ENCODE measurements around the gene PRG2. TPM values are rescaled to one million over a fixed set of nuclear protein-coding genes. Genes with fewer than 3 reads are reported as not detected.

PRG2 gene
- total and polyA plus RNA-seq, 9 of the 15 experiments (the other 6 are each of a cell fraction or from before 2014, with no cell fraction given), result 1.8 to 78.0 (median 26.6) TPM

DNA sequence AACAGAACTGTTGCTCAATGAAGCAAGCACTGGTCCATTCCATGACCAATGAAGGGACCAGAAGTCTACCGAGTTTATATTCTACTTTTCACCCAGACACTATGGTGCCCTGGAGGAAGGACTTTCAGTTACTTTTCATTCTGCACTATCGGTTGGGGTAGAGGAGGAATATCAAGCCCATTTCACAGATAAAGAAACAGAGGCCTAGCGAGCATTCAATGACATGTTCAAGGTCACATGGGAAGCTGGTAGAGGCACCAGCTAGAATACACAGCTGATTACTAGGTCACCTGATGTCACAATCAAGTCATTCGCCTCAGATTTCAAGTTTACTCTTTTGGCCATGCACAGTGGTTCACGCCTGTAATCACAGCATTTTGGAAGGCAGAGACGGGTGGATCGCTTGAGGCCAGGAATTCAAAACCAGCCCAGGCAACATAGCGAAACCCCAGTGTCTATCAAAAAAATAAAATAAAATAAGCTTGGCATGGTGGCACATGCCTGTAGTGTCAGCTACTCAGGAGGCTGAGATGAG lies 17.6 kb upstream of the PRG2 start:
- H3K9ac ChIP-seq (ENCODE audit: insufficient read depth in 1 of 2, low read depth in 2 of 2, low read length in 2 of 2), result no peak overlapping the region
- in situ Hi-C loops (cut with MboI) (no loop called here), intact Hi-C loops (cut with micrococcal nuclease) (no loop called here)
- no peaks in the 10 kb centered on the region for H3K27me3 ChIP-seq (ENCODE audit: control insufficient read depth in 2 of 2, insufficient read depth in 2 of 2, low read length in 2 of 2)
- POLR2A ChIA-PET, result interaction anchor here (0.7 to 1.6 kb wide), 2 partner anchors 10 to 20 kb away, joined by 3 to 4 read pairs; no protein-coding TSS in a partner anchor
- H3K4me2 ChIP-seq (ENCODE audit: insufficient read depth, low read length), result no peak overlapping the region
- H3K9me1 ChIP-seq (ENCODE audit: control insufficient read depth, insufficient read depth, low read length), result no peaks in the 10 kb centered on the region
- FAIRE-seq (no peak), DNase-seq (ENCODE audit: extremely low read depth in 1 of 4, low spot score in 3 of 4) (no peak), ATAC-seq (no peak)
- H3K9me3 ChIP-seq (replicated peaks; ENCODE audit: control insufficient read depth, insufficient read depth, low read depth, low read length), result no peaks in the 10 kb centered on the region
- H4K20me1 ChIP-seq (replicated peaks; ENCODE audit: control insufficient read depth, insufficient read depth, low read length), result no peaks in the 10 kb centered on the region
- no peak overlapping the region for H2AFZ ChIP-seq (ENCODE audit: low read depth, low read length)
- TF ChIP-seq TAF7 (tag; IDR thresholded peaks at IDR 0.05), result no peak
- TF ChIP-seq KDM1A (IDR thresholded peaks at IDR 0.05), result peak; percentile 7 to 52; a peak in 2 of 4 replicates
- TF ChIP-seq NCOA1 (IDR thresholded peaks at IDR 0.05; ENCODE audit: low read depth), result no peak
- TF ChIP-seq, protein P1, sequence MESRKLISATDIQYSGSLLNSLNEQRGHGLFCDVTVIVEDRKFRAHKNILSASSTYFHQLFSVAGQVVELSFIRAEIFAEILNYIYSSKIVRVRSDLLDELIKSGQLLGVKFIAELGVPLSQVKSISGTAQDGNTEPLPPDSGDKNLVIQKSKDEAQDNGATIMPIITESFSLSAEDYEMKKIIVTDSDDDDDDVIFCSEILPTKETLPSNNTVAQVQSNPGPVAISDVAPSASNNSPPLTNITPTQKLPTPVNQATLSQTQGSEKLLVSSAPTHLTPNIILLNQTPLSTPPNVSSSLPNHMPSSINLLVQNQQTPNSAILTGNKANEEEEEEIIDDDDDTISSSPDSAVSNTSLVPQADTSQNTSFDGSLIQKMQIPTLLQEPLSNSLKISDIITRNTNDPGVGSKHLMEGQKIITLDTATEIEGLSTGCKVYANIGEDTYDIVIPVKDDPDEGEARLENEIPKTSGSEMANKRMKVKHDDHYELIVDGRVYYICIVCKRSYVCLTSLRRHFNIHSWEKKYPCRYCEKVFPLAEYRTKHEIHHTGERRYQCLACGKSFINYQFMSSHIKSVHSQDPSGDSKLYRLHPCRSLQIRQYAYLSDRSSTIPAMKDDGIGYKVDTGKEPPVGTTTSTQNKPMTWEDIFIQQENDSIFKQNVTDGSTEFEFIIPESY (CRISPR knock-in tag; IDR thresholded peaks at IDR 0.05), result peak; percentile 93
- TF ChIP-seq NFIX (CRISPR knock-in tag; IDR thresholded peaks at IDR 0.05; ENCODE audit: low read depth), result no peak
- TF ChIP-seq ADNP (tag; IDR thresholded peaks at IDR 0.05), result peak; percentile 75; the same call in 1 of the 2 replicates
- TF ChIP-seq ZNF589 (CRISPR knock-in tag; IDR thresholded peaks at IDR 0.05; ENCODE audit: low read depth), result no peak
- no peak for TF ChIP-seq TFAM (CRISPR knock-in tag; conservative IDR thresholded peaks at IDR 0.05)
- TF ChIP-seq IFI16 (CRISPR knock-in tag; IDR thresholded peaks at IDR 0.05), result no peak
- TF ChIP-seq ESRRA (IDR thresholded peaks at IDR 0.05; ENCODE audit: borderline replicate concordance, low read depth), result peak; percentile 98
- no peak for TF ChIP-seq DNMT1 (IDR thresholded peaks at IDR 0.05)
- peak; percentile 85 for TF ChIP-seq RBM25 (IDR thresholded peaks at IDR 0.05; ENCODE audit: low read depth, low read length, severe bottlenecking)
- TF ChIP-seq, protein P2, sequence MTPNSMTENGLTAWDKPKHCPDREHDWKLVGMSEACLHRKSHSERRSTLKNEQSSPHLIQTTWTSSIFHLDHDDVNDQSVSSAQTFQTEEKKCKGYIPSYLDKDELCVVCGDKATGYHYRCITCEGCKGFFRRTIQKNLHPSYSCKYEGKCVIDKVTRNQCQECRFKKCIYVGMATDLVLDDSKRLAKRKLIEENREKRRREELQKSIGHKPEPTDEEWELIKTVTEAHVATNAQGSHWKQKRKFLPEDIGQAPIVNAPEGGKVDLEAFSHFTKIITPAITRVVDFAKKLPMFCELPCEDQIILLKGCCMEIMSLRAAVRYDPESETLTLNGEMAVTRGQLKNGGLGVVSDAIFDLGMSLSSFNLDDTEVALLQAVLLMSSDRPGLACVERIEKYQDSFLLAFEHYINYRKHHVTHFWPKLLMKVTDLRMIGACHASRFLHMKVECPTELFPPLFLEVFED (CRISPR knock-in tag; conservative IDR thresholded peaks at IDR 0.05), result no peak
- TF ChIP-seq PCBP1 (IDR thresholded peaks at IDR 0.05; ENCODE audit: low read depth, low read length, poor library complexity, severe bottlenecking), result no peak
- peak; percentile 81 for TF ChIP-seq BCOR (IDR thresholded peaks at IDR 0.05)
- CTCF ChIA-PET (ENCODE audit: low intra/inter-chr PET ratio), result no interaction called here
- H3K79me2 ChIP-seq (ENCODE audit: control insufficient read depth, insufficient read depth, low read length), result peaks cover under 1% of the 10 kb centered on the region; the same call in 2 of the 3 replicates
- H3K27ac ChIP-seq (ENCODE audit: extremely low read depth, low read depth, low read length), result no peak overlapping the region
- 89% methylated on average over 8 of the region's 8 CpGs for WGBS (ENCODE audit: insufficient coverage, low coverage, missing lambda C conversion rate)
- no TSS peak for BruUV-seq (replicated peaks)
- H3K36me3 ChIP-seq (ENCODE audit: control insufficient read depth, insufficient read depth, low read length), result peaks cover 77% of the 10 kb centered on the region
- no peak overlapping the region for H3K4me3 ChIP-seq
- peaks cover 5 to 15% of the 10 kb centered on the region in 2 experiments; a peak in 4 of 5 replicates for H3K4me1 ChIP-seq (replicated peaks in 1 of 2; ENCODE audit: control insufficient read depth in 2 of 2, insufficient read depth in 2 of 2, low read length in 2 of 2)

Measured in K562 (cell line).